Endodermal cell (in vitro differentiated cells): ENCODE results near the gene PLD6. TPM values are rescaled to one million over a fixed set of nuclear protein-coding genes. Genes with fewer than 3 reads are reported as not detected.

Source experiments
- DNase-seq: peaks from one replicate; pipeline ENCODE4 v3.0.0-alpha.2; 2017
- H3K27ac ChIP-seq: 2 replicates; pipeline ENCODE4 v1.5.1; 2013; ENCODE audit warnings: mild to moderate bottlenecking, low read depth, low read length, moderate library complexity
- H3K27me3 ChIP-seq: 2 replicates; pipeline ENCODE4 v1.6.1; 2013; ENCODE audit warnings: mild to moderate bottlenecking, low read length, moderate library complexity; ENCODE audit not compliant: insufficient read depth, control insufficient read depth, poor library complexity, severe bottlenecking
- H3K36me3 ChIP-seq: 2 replicates; pipeline ENCODE4 v1.7.0; 2013; ENCODE audit warnings: mild to moderate bottlenecking, low read length, moderate library complexity; ENCODE audit not compliant: control insufficient read depth, insufficient read depth
- H3K4me1 ChIP-seq: one replicate; pipeline ENCODE4 v1.7.0; 2013; ENCODE audit warnings: low read length; ENCODE audit not compliant: control insufficient read depth, insufficient read depth
- H3K4me3 ChIP-seq: 2 replicates; pipeline ENCODE4 v1.5.1; 2013; ENCODE audit warnings: mild to moderate bottlenecking, low read length, moderate library complexity
- H3K9ac ChIP-seq: 2 replicates; pipeline ENCODE4 v1.6.1; 2013; ENCODE audit warnings: mild to moderate bottlenecking, low read length, moderate library complexity; ENCODE audit not compliant: poor library complexity, severe bottlenecking; ENCODE audit errors: extremely low read depth
- H3K9me3 ChIP-seq: 2 replicates; pipeline ENCODE4 v1.6.1; 2013; ENCODE audit warnings: mild to moderate bottlenecking, low read length, moderate library complexity; ENCODE audit not compliant: control insufficient read depth
- H3K27ac Mint-ChIP-seq: 2 replicates; pipeline ENCODE4 v1.8.0; 2020; ENCODE audit warnings: mixed read lengths
- H3K27me3 Mint-ChIP-seq: 2 replicates; pipeline ENCODE4 v1.8.0; 2021; ENCODE audit warnings: mild to moderate bottlenecking, mixed read lengths; ENCODE audit not compliant: insufficient read depth
- H3K36me3 Mint-ChIP-seq: 2 replicates; pipeline ENCODE4 v1.8.0; 2020; ENCODE audit warnings: low read depth, mixed read lengths
- H3K4me1 Mint-ChIP-seq: 2 replicates; pipeline ENCODE4 v1.8.0; 2020; ENCODE audit warnings: mixed read lengths
- H3K4me3 Mint-ChIP-seq: 2 replicates; pipeline ENCODE4 v1.8.0; 2020; ENCODE audit warnings: mild to moderate bottlenecking, moderate library complexity, mixed read lengths
- H3K9me3 Mint-ChIP-seq: 2 replicates; pipeline ENCODE4 v1.8.0; 2020; ENCODE audit warnings: mild to moderate bottlenecking, mixed read lengths
- WGBS, 2 experiments: methylation state at CpG; one replicate each; pipeline versions ENCODE4 v1.1.5 to v1.1.7; 2013; ENCODE audit warnings: missing lambda C conversion rate in 2 of 2, mixed read lengths in 1 of 2; ENCODE audit not compliant: insufficient coverage in 1 of 2, insufficient read length in 1 of 2; 5-methylcytosine and 5-hydroxymethylcytosine counted together
- total RNA-seq, 2 donors: library from RNA; stranded (reverse); fragmentation: NEBNext Ultra II Directional in 1 of 2; extraction: Animal tissue kit (Norgen Biotek cat#: 25700) in 1 of 2; gene quantifications; 2 replicates in 1 of 2; 3 replicates in 1 of 2; pipeline ENCODE4 v1.2.1, GENCODE V29; 2021
- TF ChIP-seq, protein P1 (sequence below): fragments of 200-600 bp; sonication (generic); conservative IDR thresholded peaks from 2 replicates; pipeline ENCODE4 v1.5.0; 2021; ENCODE audit warnings: antibody characterized with exemption, mild to moderate bottlenecking

Gene PLD6
- total RNA-seq, 2 donors from 2014 or later, result 0.42 to 1.5 TPM

DNA sequence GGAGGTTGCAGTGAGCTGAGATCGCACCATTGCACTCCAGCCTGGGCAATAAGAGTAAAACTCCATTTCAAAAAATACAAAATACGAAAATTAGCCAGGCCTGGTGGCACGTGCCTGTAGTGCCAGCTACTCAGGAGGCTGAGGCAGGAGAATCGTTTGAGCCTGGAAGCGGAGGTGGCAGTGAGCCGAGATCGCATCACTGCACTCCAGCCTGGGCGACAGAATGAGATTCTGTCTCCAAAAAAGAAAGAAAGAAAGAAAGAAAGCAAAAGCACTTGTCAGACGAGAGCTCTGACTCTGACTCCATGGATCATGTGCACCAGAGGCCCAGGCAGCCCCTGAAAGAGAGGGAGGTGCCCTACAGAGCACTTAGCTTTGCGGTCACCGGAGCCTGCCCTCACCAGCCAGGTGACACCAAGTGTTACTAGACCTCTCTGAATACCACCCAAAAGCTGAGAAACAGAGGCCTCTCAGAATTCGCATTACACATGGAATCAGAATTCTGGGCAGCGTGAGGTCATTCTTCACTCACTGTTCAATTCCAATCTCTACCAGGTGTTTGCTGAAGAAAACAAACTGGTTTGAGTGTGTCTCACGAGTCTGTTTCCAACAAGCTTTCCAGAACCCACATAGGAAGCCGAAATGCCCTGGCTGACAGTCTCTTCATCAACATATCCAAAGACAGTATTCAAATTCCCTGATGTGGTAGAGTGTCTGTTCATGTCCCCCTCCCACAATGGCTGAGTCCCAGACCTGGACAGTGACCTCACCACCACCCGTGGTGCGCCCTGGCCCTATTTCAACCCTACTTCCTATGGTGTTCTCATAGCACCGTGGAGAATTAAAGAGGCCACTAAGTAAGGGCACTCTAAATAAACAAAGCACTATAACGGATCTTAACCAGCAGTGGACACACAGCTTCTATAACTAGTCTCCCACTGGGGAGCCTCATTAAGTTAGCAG, 29.4 kb upstream of the PLD6 start:
- peaks cover 14% of the 10 kb centered on the region for H3K4me1 Mint-ChIP-seq
- H3K36me3 Mint-ChIP-seq, result peaks cover 24% of the 10 kb centered on the region
- no peak overlapping the region for H3K27ac Mint-ChIP-seq
- H3K27me3 Mint-ChIP-seq, result no peaks in the 10 kb centered on the region
- H3K36me3 ChIP-seq, result peaks cover 22% of the 10 kb centered on the region
- peak overlapping the region; percentile 92 for H3K4me3 ChIP-seq
- no peaks in the 10 kb centered on the region for H3K4me1 ChIP-seq
- WGBS, 2 experiments, result 84 to 85% methylated on average over 15 to 19 of the region's 19 CpGs
- DNase-seq, result no peak
- peak overlapping the region; percentile 94 for H3K4me3 Mint-ChIP-seq
- no peaks in the 10 kb centered on the region for H3K27me3 ChIP-seq
- no peak overlapping the region for H3K27ac ChIP-seq
- TF ChIP-seq, protein P1, sequence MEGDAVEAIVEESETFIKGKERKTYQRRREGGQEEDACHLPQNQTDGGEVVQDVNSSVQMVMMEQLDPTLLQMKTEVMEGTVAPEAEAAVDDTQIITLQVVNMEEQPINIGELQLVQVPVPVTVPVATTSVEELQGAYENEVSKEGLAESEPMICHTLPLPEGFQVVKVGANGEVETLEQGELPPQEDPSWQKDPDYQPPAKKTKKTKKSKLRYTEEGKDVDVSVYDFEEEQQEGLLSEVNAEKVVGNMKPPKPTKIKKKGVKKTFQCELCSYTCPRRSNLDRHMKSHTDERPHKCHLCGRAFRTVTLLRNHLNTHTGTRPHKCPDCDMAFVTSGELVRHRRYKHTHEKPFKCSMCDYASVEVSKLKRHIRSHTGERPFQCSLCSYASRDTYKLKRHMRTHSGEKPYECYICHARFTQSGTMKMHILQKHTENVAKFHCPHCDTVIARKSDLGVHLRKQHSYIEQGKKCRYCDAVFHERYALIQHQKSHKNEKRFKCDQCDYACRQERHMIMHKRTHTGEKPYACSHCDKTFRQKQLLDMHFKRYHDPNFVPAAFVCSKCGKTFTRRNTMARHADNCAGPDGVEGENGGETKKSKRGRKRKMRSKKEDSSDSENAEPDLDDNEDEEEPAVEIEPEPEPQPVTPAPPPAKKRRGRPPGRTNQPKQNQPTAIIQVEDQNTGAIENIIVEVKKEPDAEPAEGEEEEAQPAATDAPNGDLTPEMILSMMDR, result no peak
- no peaks in the 10 kb centered on the region for H3K9me3 Mint-ChIP-seq
- no peaks in the 10 kb centered on the region for H3K9me3 ChIP-seq
- peak overlapping the region; percentile 100 for H3K9ac ChIP-seq

DNA sequence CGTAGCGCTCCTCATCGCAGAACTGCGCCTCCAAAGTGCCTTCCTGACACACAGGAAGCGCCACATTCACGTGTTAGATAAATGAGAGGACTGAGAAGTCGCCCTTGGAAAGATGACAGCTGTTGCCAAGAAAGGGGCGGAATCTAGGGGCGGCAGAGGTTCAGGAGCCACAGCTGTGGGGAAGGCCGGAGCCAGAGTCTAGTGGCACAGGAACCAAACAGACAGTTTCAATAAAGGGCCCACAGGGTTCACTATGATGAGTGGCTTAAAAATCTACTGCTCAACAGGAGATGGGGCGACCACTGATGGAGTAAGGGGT, 26.1 kb upstream of the PLD6 start:
- Mint-ChIP-seq H3K4me3 (no peak overlapping the region), H3K9me3 (no peaks in the 10 kb centered on the region), H3K27me3 (no peaks in the 10 kb centered on the region), H3K4me1 (peaks cover 12% of the 10 kb centered on the region), H3K36me3 (peaks cover 50% of the 10 kb centered on the region), H3K27ac (no peak overlapping the region)
- peaks cover 52% of the 10 kb centered on the region for H3K36me3 ChIP-seq
- H3K4me3 ChIP-seq, result no peak overlapping the region
- H3K9me3 ChIP-seq, result no peaks in the 10 kb centered on the region
- H3K27ac ChIP-seq, result no peak overlapping the region
- H3K4me1 ChIP-seq, result no peaks in the 10 kb centered on the region
- TF ChIP-seq, protein P1, result no peak
- WGBS, 2 experiments, result 92 to 93% methylated on average over 5 to 11 of the region's 11 CpGs
- DNase-seq, result no peak
- no peak overlapping the region for H3K9ac ChIP-seq
- no peaks in the 10 kb centered on the region for H3K27me3 ChIP-seq

GRCh38 chr17:17231621-17232302, 25.6 kb upstream of the PLD6 start:
- no peak overlapping the region for H3K27ac Mint-ChIP-seq
- Histone ChIP-seq H3K9ac (no peak overlapping the region), H3K36me3 (peaks cover 57% of the 10 kb centered on the region), H3K9me3 (no peaks in the 10 kb centered on the region), H3K27ac (no peak overlapping the region), H3K4me1 (no peaks in the 10 kb centered on the region), H3K4me3 (no peak overlapping the region), H3K27me3 (no peaks in the 10 kb centered on the region)
- TF ChIP-seq, protein P1, result no peak
- H3K9me3 Mint-ChIP-seq, result no peaks in the 10 kb centered on the region
- DNase-seq, result no peak
- no peaks in the 10 kb centered on the region for H3K27me3 Mint-ChIP-seq
- no peak overlapping the region for H3K4me3 Mint-ChIP-seq
- 86 to 93% methylated on average over 14 to 16 of the region's 16 CpGs for WGBS, 2 experiments
- peaks cover 12% of the 10 kb centered on the region for H3K4me1 Mint-ChIP-seq
- H3K36me3 Mint-ChIP-seq, result peaks cover 54% of the 10 kb centered on the region
